Psoas muscle (tissue), 8 donors: ENCODE data around the gene DAB2IP. TPM values are rescaled to one million over a fixed set of nuclear protein-coding genes. Genes with fewer than 3 reads are reported as not detected.
A peak's percentile ranks its signal among the peaks of the same experiment; 100 is the strongest.

Source experiments
- ATAC-seq, 4 donors: fragments of 200-7000 bp; cut with Tn5 transposase; one replicate each; pipeline ENCODE4 v1.9.1; 2020; ENCODE audit warnings: moderate library complexity in 3 of 4, mild to moderate bottlenecking in 2 of 4
- DNase-seq, 2 donors: peaks; one replicate each; pipeline ENCODE4 v3.0.0-alpha.2; 2020
- H3K27ac ChIP-seq: fragments of 200-600 bp; one replicate; pipeline ENCODE4 v1.8.0; 2022
- H3K27me3 ChIP-seq, 3 donors: fragments of 200-600 bp in 1 of 3; one replicate each; pipeline versions ENCODE4 v1.6.1 to v1.8.0; 2013 to 2022; ENCODE audit warnings: low read length in 2 of 3, mild to moderate bottlenecking in 2 of 3, moderate library complexity in 1 of 3; ENCODE audit not compliant: insufficient read depth in 3 of 3
- H3K36me3 ChIP-seq, 2 donors: fragments of 200-600 bp in 1 of 2; one replicate each; pipeline versions ENCODE4 v1.6.1 to v1.8.0; 2013 to 2022; ENCODE audit warnings: low read depth in 1 of 2, mild to moderate bottlenecking in 1 of 2, moderate library complexity in 1 of 2; ENCODE audit not compliant: insufficient read depth in 1 of 2
- H3K4me1 ChIP-seq: fragments of 200-600 bp; one replicate; pipeline ENCODE4 v1.8.0; 2022
- H3K4me3 ChIP-seq: fragments of 200-600 bp; one replicate; pipeline ENCODE4 v1.8.0; 2022; ENCODE audit warnings: mild to moderate bottlenecking
- H3K9me3 ChIP-seq: fragments of 200-600 bp; one replicate; pipeline ENCODE4 v1.8.0; 2022
- WGBS, 3 donors: extraction: QIAGEN DNeasy Blood & Tissue Kit; methylation state at CpG; one replicate each; pipeline versions ENCODE4 v1.1.6 to v1.1.7; 2013; 5-methylcytosine and 5-hydroxymethylcytosine counted together
- intact Hi-C, 2 donors: fragments of 100-400 bp; cut with DNase I; formaldehyde crosslinking; loops; one replicate each; pipeline versions ENCODE4 v1.11.0 to v1.14.2; 2022
- polyA plus RNA-seq, 3 donors: library from polyadenylated mRNA; stranded (reverse); fragments of 200-250 nt; gene quantifications; one replicate each; pipeline ENCODE4 v1.2.3, GENCODE V29; 2013
- total RNA-seq, 4 donors: library from RNA; stranded (reverse); fragmentation: NEBNext Ultra II Directional in 2 of 4; extraction: Animal tissue kit (Norgen Biotek cat#: 25700) in 2 of 4; gene quantifications; one replicate each; pipeline versions ENCODE4 v1.2.1 to v1.2.4, GENCODE V29; 2021 to 2023
- TF ChIP-seq, protein P1 (sequence below): fragments of 200-600 bp; IDR thresholded peaks from one replicate; pipeline ENCODE4 v1.8.0; 2022; ENCODE audit warnings: antibody characterized with exemption
- donor health status: healthy with polysubstance abuse.
- donor health status: DM: no; HTN: no; CAD: no; lungs with moderate emphysema.
- donor health status: Bipolar disorder and iron deficiency.
- donor health status: healthy.
- donor health status: DM: yes; HTN: yes; CAD: no.
- donor health status: DM: no; HTN: no; CAD: no.
- donor health status: DM: no; HTN: no; CAD: no.
- donor health status: DM: yes; HTN: yes; CAD: no.

The DAB2IP gene
- total and polyA plus RNA-seq, 7 donors: 14.1 to 66.2 (median 33.4) TPM

DNA sequence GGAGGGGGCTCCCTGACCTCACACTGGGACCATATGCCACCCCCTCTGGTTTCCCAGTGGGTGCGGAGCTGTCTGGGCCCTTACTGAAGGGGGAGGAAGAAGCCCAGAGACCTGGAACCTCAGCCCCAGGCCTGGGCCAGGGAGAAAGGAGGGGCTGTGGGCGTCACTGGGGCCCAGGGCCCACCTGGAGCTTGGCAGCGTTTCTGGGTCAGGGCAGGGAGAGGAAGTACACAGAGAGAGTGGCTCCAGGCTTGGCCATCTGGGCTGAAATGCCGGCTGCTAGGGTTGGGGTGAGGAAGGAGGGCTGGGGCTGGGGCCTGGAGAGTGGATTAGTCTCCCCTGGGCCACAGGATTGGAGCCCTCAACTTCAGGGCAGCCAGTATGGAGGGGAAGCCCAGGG, 6.4 kb upstream of the DAB2IP start:
- no peaks in the 10 kb centered on the region for H3K9me3 ChIP-seq
- H3K27ac ChIP-seq: peak overlapping the region; percentile 61
- ATAC-seq (peak; percentile 11 to 51 (median 34)), DNase-seq (no peak)
- H3K4me1 ChIP-seq: peaks cover 26% of the 10 kb centered on the region
- TF ChIP-seq, protein P1, sequence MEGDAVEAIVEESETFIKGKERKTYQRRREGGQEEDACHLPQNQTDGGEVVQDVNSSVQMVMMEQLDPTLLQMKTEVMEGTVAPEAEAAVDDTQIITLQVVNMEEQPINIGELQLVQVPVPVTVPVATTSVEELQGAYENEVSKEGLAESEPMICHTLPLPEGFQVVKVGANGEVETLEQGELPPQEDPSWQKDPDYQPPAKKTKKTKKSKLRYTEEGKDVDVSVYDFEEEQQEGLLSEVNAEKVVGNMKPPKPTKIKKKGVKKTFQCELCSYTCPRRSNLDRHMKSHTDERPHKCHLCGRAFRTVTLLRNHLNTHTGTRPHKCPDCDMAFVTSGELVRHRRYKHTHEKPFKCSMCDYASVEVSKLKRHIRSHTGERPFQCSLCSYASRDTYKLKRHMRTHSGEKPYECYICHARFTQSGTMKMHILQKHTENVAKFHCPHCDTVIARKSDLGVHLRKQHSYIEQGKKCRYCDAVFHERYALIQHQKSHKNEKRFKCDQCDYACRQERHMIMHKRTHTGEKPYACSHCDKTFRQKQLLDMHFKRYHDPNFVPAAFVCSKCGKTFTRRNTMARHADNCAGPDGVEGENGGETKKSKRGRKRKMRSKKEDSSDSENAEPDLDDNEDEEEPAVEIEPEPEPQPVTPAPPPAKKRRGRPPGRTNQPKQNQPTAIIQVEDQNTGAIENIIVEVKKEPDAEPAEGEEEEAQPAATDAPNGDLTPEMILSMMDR: no peak
- H3K4me3 ChIP-seq: no peak overlapping the region
- intact Hi-C loops: no loop called here
- 25 to 27% (median 26%) methylated on average over 4 of the region's 4 CpGs for WGBS, 3 donors
- H3K27me3 ChIP-seq: no peaks in the 10 kb centered on the region
- H3K36me3 ChIP-seq: no peaks in the 10 kb centered on the region

DNA sequence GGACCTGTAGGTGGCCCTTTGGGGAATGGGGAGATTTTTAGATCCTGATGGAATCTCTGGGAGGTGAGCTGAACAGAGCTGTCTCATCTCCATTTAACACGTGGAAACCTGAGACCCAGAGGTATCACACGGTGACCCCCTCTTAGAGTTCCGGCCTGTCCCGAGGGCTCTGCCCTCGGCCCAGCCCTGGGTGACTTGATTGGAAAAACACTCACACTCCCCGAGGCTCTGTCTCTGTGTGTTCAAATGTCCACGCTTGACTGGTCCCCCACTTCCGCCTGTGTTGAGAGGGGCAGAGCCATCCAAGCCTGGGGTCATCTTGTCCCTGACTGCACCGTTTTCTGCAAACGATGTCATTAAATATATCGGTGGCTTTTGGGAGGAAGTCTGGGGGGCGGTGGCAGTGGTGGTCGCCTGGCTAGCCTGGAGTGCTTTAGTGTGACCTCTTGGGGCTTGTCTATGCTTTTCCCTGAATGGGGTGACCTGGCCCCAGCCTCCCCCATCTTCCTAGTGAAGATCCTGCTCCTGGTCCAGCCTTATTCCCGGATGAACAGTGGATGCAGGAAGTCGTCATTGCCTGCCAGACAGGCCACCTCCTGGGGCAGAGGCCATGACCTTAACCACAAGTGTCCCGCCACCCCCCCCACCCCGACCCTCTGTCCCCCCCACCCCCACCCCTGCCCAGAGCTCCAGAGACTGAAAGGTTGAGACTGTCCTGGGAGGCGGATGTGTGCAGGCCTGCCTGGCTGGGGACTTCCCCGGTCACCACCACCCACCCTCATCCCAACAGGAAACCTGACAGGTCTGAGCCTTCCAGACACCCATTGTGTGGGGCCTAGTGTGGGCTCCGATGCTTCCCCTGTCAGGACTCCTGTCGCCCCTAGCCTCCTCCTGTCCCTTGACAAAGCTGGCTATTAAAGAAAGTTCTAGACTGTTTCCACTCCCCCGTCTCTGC, 5.3 kb upstream of the DAB2IP start:
- peak overlapping the region; percentile 61 for H3K27ac ChIP-seq
- DNase-seq (no peak), ATAC-seq (peak in 1 of 4 donors; percentile 21)
- no peak overlapping the region for H3K4me3 ChIP-seq
- H3K4me1 ChIP-seq: peaks cover 28% of the 10 kb centered on the region
- WGBS, 3 donors: 55 to 69% (median 64%) methylated on average over 21 to 22 of the region's 22 CpGs
- H3K36me3 ChIP-seq: no peaks in the 10 kb centered on the region
- no peaks in the 10 kb centered on the region for H3K9me3 ChIP-seq
- intact Hi-C loops: no loop called here
- no peaks in the 10 kb centered on the region for H3K27me3 ChIP-seq
- TF ChIP-seq, protein P1: no peak

DNA sequence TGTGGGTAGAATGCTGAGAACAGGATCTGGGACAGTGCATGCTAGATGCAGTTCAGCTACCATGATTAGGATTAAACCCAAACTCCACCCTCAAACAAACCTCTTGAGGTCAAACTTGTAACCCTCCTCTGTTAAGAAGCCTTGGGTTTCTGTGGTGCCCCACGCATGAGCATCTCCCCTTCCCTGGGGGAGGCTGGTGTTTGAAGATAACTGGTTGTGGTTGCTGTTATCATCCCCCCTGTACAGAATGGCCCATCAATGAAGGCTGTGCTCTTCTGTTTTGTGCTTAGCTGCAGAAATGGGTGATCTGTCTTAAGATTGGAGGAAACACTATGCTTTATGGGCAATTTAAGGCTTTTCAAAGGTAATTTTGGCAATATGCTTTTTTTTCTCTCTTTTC, 4.4 kb upstream of the DAB2IP start:
- TF ChIP-seq, protein P1: no peak
- H3K9me3 ChIP-seq: no peaks in the 10 kb centered on the region
- no peaks in the 10 kb centered on the region for H3K27me3 ChIP-seq
- intact Hi-C loops: no loop called here
- WGBS, 3 donors: 79 to 96% (median 93%) methylated on average over 1 of the region's 1 CpG
- H3K36me3 ChIP-seq: no peaks in the 10 kb centered on the region
- ATAC-seq: no peak
- DNase-seq: no peak
- H3K4me1 ChIP-seq: peaks cover 32% of the 10 kb centered on the region
- H3K27ac ChIP-seq: peak overlapping the region; percentile 15
- H3K4me3 ChIP-seq: no peak overlapping the region

DNA sequence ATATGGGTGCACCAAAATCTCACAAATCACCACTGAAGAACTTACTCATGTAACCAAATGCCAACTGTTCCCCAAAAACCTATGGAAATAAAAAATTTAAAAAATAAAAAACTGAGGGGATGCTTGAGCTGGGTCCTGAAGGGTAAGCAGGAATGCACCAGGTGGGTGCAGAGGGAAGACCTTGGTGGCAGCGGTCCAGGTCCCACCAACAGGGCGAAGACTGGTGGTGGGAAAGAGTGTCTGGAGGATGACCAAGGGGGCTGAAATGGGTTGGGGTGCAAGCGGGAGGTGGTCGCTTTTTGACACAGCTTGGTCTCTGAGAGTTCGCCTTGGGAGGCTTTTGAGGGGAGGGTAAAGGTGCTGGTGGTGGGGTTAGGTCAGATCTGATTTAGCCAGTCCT, 3.3 kb upstream of the DAB2IP start:
- 98 to 100% (median 99%) methylated on average over 5 of the region's 5 CpGs for WGBS, 3 donors
- intact Hi-C loops: no loop called here

More for the DNA sequence above, 3.3 kb upstream of the DAB2IP start:
- Histone ChIP-seq H3K4me1 (peaks cover 44% of the 10 kb centered on the region), H3K27me3 (no peaks in the 10 kb centered on the region), H3K36me3 (no peaks in the 10 kb centered on the region), H3K9me3 (no peaks in the 10 kb centered on the region), H3K4me3 (no peak overlapping the region), H3K27ac (no peak overlapping the region)
- TF ChIP-seq, protein P1: no peak
- ATAC-seq (no peak), DNase-seq (peak in 1 of 2 donors; percentile 31)
